Hepatocyte (in vitro differentiated cells): ENCODE data around the gene RASAL1. TPM values are rescaled to one million over a fixed set of nuclear protein-coding genes. Genes with fewer than 3 reads are reported as not detected.

ENCODE experiments used
- DNase-seq: peaks from one replicate; pipeline ENCODE4 v3.0.0-alpha.2; 2016; ENCODE audit warnings: low spot score
- H2AFZ ChIP-seq: fragments of 200-600 bp; sonication (generic); 2 replicates; pipeline ENCODE4 v1.6.0; 2016; ENCODE audit warnings: antibody characterized with exemption, mild to moderate bottlenecking
- H3K27ac ChIP-seq: fragments of 200-600 bp; sonication (generic); 2 replicates; pipeline ENCODE4 v1.5.1; 2016; ENCODE audit warnings: mild to moderate bottlenecking
- H3K27me3 ChIP-seq: fragments of 200-600 bp; sonication (generic); 2 replicates; pipeline ENCODE4 v1.6.1; 2016
- H3K36me3 ChIP-seq: fragments of 200-600 bp; sonication (generic); replicated peaks from 2 replicates; pipeline ENCODE4 v1.5.1; 2016; ENCODE audit warnings: low read depth; ENCODE audit not compliant: insufficient read depth
- H3K4me1 ChIP-seq: fragments of 200-600 bp; sonication (generic); 2 replicates; pipeline ENCODE4 v1.5.1; 2016; ENCODE audit warnings: mild to moderate bottlenecking, moderate library complexity; ENCODE audit not compliant: insufficient read depth
- H3K4me2 ChIP-seq: fragments of 200-600 bp; sonication (generic); 2 replicates; pipeline ENCODE4 v1.6.0; 2016
- H3K4me3 ChIP-seq: fragments of 200-600 bp; sonication (generic); 2 replicates; pipeline ENCODE4 v1.5.1; 2016; ENCODE audit warnings: mild to moderate bottlenecking
- H3K79me2 ChIP-seq: fragments of 200-600 bp; sonication (generic); 2 replicates; pipeline ENCODE4 v1.6.0; 2017; ENCODE audit warnings: mild to moderate bottlenecking
- H3K9me2 ChIP-seq: fragments of 200-600 bp; sonication (generic); replicated peaks from 2 replicates; pipeline ENCODE4 v1.6.0; 2017; ENCODE audit warnings: mild to moderate bottlenecking; ENCODE audit not compliant: insufficient read depth
- H3K9me3 ChIP-seq: fragments of 200-600 bp; sonication (generic); 2 replicates; pipeline ENCODE4 v1.5.1; 2016; ENCODE audit warnings: low read depth, mild to moderate bottlenecking
- H4K20me1 ChIP-seq: fragments of 200-600 bp; sonication (generic); 2 replicates; pipeline ENCODE4 v1.6.0; 2016; ENCODE audit warnings: mild to moderate bottlenecking; ENCODE audit not compliant: insufficient read depth, poor library complexity, severe bottlenecking
- EZH2 ChIP-seq: fragments of 200-600 bp; sonication (generic); IDR thresholded peaks from 2 replicates; pipeline ENCODE4 v1.6.1; 2016; ENCODE audit warnings: antibody characterized with exemption, mild to moderate bottlenecking, borderline replicate concordance
- EZH2phosphoT487 ChIP-seq: fragments of 200-600 bp; sonication (generic); IDR thresholded peaks from one replicate; pipeline ENCODE4 v1.6.1; 2018; ENCODE audit warnings: antibody characterized with exemption, mild to moderate bottlenecking, low read depth, moderate library complexity; ENCODE audit not compliant: unreplicated experiment, severe bottlenecking
- WGBS: methylation state at CpG from one replicate; pipeline ENCODE4 v1.1.6; 2016; ENCODE audit warnings: low lambda C conversion rate; ENCODE audit errors: missing lambda C conversion rate; 5-methylcytosine and 5-hydroxymethylcytosine counted together
- polyA plus RNA-seq: library from polyadenylated mRNA; unstranded; fragments of >200 nt; fragmentation: Nextera tagmentation; extraction: Ambion mirVana; gene quantifications from 2 replicates; pipeline ENCODE4 v1.2.1, GENCODE V29; 2016
- total RNA-seq: library from RNA; depleted of rRNA; stranded (reverse); fragments of >200 nt; gene quantifications from 2 replicates; pipeline ENCODE4 v1.2.3, GENCODE V29; 2014
- TF ChIP-seq, protein P1 (sequence below): fragments of 200-600 bp; sonication (generic); IDR thresholded peaks from 2 replicates; pipeline ENCODE4 v1.5.1; 2016; ENCODE audit warnings: antibody characterized with exemption, mild to moderate bottlenecking; ENCODE audit not compliant: poor library complexity

The RASAL1 gene
- total and polyA plus RNA-seq, 2 experiments from 2014 or later = 0.74 TPM; not detected in 1

DNA sequence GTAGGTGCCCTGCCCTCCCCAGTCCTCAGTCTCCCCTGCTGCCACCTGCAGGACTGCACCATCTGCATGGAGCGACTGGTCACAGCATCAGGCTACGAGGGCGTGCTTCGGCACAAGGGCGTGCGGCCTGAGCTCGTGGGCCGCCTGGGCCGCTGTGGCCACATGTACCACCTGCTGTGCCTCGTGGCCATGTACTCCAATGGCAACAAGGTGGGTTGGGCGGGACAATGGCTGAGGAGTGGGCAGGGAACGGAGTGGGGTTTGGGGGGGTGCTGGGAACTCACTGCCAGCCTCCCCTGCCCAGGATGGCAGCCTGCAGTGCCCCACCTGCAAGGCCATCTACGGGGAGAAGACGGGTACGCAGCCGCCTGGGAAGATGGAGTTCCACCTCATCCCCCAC is 40.8 kb downstream of the RASAL1 start:
- Histone ChIP-seq H3K9me2 (no peaks in the 10 kb centered on the region), H3K27me3 (peaks cover 16% of the 10 kb centered on the region), H3K27ac (no peak overlapping the region), H3K4me1 (no peaks in the 10 kb centered on the region), H3K36me3 (no peaks in the 10 kb centered on the region), H3K79me2 (no peaks in the 10 kb centered on the region), H3K4me2 (no peak overlapping the region), H4K20me1 (no peaks in the 10 kb centered on the region), H3K4me3 (no peak overlapping the region), H2AFZ (no peak overlapping the region), H3K9me3 (no peaks in the 10 kb centered on the region)
- 96% methylated on average over 9 of the region's 16 CpGs for WGBS
- TF ChIP-seq, protein P1, sequence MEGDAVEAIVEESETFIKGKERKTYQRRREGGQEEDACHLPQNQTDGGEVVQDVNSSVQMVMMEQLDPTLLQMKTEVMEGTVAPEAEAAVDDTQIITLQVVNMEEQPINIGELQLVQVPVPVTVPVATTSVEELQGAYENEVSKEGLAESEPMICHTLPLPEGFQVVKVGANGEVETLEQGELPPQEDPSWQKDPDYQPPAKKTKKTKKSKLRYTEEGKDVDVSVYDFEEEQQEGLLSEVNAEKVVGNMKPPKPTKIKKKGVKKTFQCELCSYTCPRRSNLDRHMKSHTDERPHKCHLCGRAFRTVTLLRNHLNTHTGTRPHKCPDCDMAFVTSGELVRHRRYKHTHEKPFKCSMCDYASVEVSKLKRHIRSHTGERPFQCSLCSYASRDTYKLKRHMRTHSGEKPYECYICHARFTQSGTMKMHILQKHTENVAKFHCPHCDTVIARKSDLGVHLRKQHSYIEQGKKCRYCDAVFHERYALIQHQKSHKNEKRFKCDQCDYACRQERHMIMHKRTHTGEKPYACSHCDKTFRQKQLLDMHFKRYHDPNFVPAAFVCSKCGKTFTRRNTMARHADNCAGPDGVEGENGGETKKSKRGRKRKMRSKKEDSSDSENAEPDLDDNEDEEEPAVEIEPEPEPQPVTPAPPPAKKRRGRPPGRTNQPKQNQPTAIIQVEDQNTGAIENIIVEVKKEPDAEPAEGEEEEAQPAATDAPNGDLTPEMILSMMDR = no peak
- no peak for TF ChIP-seq EZH2phosphoT487
- TF ChIP-seq EZH2 = no peak
- no peak for DNase-seq

- peaks cover 16% of the 10 kb centered on the region for H3K27me3 ChIP-seq
- WGBS = 51% methylated on average over 22 of the region's 32 CpGs
- no peak overlapping the region for H3K4me3 ChIP-seq
- H3K9me3 ChIP-seq = no peaks in the 10 kb centered on the region
- no peaks in the 10 kb centered on the region for H3K9me2 ChIP-seq
- no peaks in the 10 kb centered on the region for H3K79me2 ChIP-seq
- TF ChIP-seq EZH2 (no peak), EZH2phosphoT487 (no peak)
- TF ChIP-seq, protein P1 = no peak
- H3K27ac ChIP-seq = no peak overlapping the region
- no peak overlapping the region for H2AFZ ChIP-seq
- no peaks in the 10 kb centered on the region for H3K36me3 ChIP-seq
- no peaks in the 10 kb centered on the region for H3K4me1 ChIP-seq
- no peak for DNase-seq
- peak overlapping the region; percentile 70 for H3K4me2 ChIP-seq
- no peaks in the 10 kb centered on the region for H4K20me1 ChIP-seq
These were observed 42.0 kb downstream of the RASAL1 start for GRCh38 chr12:113093409-113094101.

- TF ChIP-seq EZH2 = no peak
- TF ChIP-seq, protein P1 = peak; percentile 19
- peak; percentile 70 for DNase-seq
- Histone ChIP-seq H3K4me1 (no peaks in the 10 kb centered on the region), H3K79me2 (no peaks in the 10 kb centered on the region), H3K27me3 (peaks cover 16% of the 10 kb centered on the region), H3K9me2 (no peaks in the 10 kb centered on the region), H4K20me1 (no peaks in the 10 kb centered on the region), H2AFZ (no peak overlapping the region), H3K27ac (no peak overlapping the region), H3K4me3 (no peak overlapping the region), H3K9me3 (no peaks in the 10 kb centered on the region), H3K36me3 (no peaks in the 10 kb centered on the region), H3K4me2 (peak overlapping the region; percentile 70)
- WGBS = 16% methylated on average over 17 of the region's 31 CpGs
These were observed 42.8 kb downstream of the RASAL1 start for GRCh38 chr12:113092607-113093408.
